Glutamatergic neuron (in vitro differentiated cells): Measurements from ENCODE around the gene TGFBR3. TPM values are rescaled to one million over a fixed set of nuclear protein-coding genes. Genes with fewer than 3 reads are reported as not detected.

Experiments used
- DNase-seq: peaks from one replicate; pipeline ENCODE4 v3.0.0; 2022
- H3K27ac Mint-ChIP-seq: one replicate; pipeline ENCODE4 v1.8.0; 2020; ENCODE audit warnings: mild to moderate bottlenecking, mixed read lengths, inconsistent platforms; ENCODE audit not compliant: unreplicated experiment
- H3K27me3 Mint-ChIP-seq: one replicate; pipeline ENCODE4 v1.8.0; 2020; ENCODE audit warnings: mild to moderate bottlenecking, moderate library complexity, mixed read lengths, inconsistent platforms; ENCODE audit not compliant: unreplicated experiment
- H3K36me3 Mint-ChIP-seq: one replicate; pipeline ENCODE4 v1.8.0; 2020; ENCODE audit warnings: mild to moderate bottlenecking, mixed read lengths, inconsistent platforms; ENCODE audit not compliant: unreplicated experiment
- H3K4me1 Mint-ChIP-seq: one replicate; pipeline ENCODE4 v1.8.0; 2020; ENCODE audit warnings: mild to moderate bottlenecking, low read depth, mixed read lengths, inconsistent platforms; ENCODE audit not compliant: unreplicated experiment
- H3K4me3 Mint-ChIP-seq: one replicate; pipeline ENCODE4 v1.8.0; 2020; ENCODE audit warnings: mild to moderate bottlenecking, mixed read lengths, inconsistent platforms; ENCODE audit not compliant: unreplicated experiment
- H3K9me3 Mint-ChIP-seq: one replicate; pipeline ENCODE4 v1.8.0; 2020; ENCODE audit warnings: mild to moderate bottlenecking, moderate library complexity, mixed read lengths, inconsistent platforms; ENCODE audit not compliant: unreplicated experiment
- CTCF ChIP-seq: fragments of 200-600 bp; sonication (generic); IDR thresholded peaks from one replicate; pipeline ENCODE4 v1.5.0; 2021; ENCODE audit not compliant: partially characterized antibody, unreplicated experiment
- total RNA-seq: library from RNA; stranded (reverse); fragmentation: NEBNext Ultra II Directional; extraction: Animal tissue kit (Norgen Biotek cat#: 25700); gene quantifications from one replicate; pipeline ENCODE4 v1.2.1, GENCODE V29; 2021; ENCODE audit not compliant: unreplicated experiment

TGFBR3 gene
- total RNA-seq, 1 donor from 2014 or later = 0.98 TPM

GRCh38 chr1:91676030-91676429, 209.9 kb downstream of the TGFBR3 start:
- peaks cover 3% of the 10 kb centered on the region for H3K9me3 Mint-ChIP-seq
- no peaks in the 10 kb centered on the region for H3K27me3 Mint-ChIP-seq
- H3K27ac Mint-ChIP-seq = no peak overlapping the region
- no peak for TF ChIP-seq CTCF
- no peak overlapping the region for H3K4me3 Mint-ChIP-seq
- no peaks in the 10 kb centered on the region for H3K36me3 Mint-ChIP-seq
- no peak for DNase-seq
- H3K4me1 Mint-ChIP-seq = peaks cover 9% of the 10 kb centered on the region

DNA sequence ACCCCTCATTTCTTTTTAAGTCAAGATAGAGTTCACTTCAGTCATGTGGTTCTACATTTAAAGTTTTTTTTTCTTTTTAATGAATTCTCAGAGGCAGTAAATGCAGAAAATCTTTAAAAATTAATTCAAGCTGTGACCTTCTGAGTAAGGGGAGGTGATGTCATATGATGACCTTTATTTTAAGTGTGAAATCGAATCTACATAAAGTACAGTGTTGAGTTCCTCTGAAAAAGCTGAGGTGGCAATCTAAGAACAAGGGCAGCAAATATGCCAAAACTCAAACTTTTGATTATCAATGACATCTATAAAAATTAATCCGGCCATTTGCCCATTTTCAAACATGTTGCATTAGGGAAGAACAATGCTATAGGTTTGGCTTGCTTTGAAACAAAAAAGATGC, 211.8 kb downstream of the TGFBR3 start:
- H3K27me3 Mint-ChIP-seq = peaks cover 1% of the 10 kb centered on the region
- no peak for TF ChIP-seq CTCF
- no peaks in the 10 kb centered on the region for H3K4me1 Mint-ChIP-seq
- H3K4me3 Mint-ChIP-seq = no peak overlapping the region
- H3K9me3 Mint-ChIP-seq = peaks cover 3% of the 10 kb centered on the region
- no peak for DNase-seq
- no peaks in the 10 kb centered on the region for H3K36me3 Mint-ChIP-seq
- H3K27ac Mint-ChIP-seq = no peak overlapping the region

GRCh38 chr1:91673613-91674012, 212.3 kb downstream of the TGFBR3 start:
- Mint-ChIP-seq H3K4me1 (no peaks in the 10 kb centered on the region), H3K9me3 (peaks cover 2% of the 10 kb centered on the region), H3K36me3 (no peaks in the 10 kb centered on the region), H3K4me3 (no peak overlapping the region), H3K27ac (no peak overlapping the region), H3K27me3 (peaks cover 1% of the 10 kb centered on the region)
- DNase-seq = no peak
- TF ChIP-seq CTCF = no peak

- H3K4me1 Mint-ChIP-seq = no peaks in the 10 kb centered on the region
- peaks cover 2% of the 10 kb centered on the region for H3K9me3 Mint-ChIP-seq
- DNase-seq = no peak
- H3K4me3 Mint-ChIP-seq = no peak overlapping the region
- no peak overlapping the region for H3K27ac Mint-ChIP-seq
- H3K36me3 Mint-ChIP-seq = no peaks in the 10 kb centered on the region
- TF ChIP-seq CTCF = no peak
- peaks cover 1% of the 10 kb centered on the region for H3K27me3 Mint-ChIP-seq
These were observed 213.3 kb downstream of the TGFBR3 start for GRCh38 chr1:91672601-91673161.

DNA sequence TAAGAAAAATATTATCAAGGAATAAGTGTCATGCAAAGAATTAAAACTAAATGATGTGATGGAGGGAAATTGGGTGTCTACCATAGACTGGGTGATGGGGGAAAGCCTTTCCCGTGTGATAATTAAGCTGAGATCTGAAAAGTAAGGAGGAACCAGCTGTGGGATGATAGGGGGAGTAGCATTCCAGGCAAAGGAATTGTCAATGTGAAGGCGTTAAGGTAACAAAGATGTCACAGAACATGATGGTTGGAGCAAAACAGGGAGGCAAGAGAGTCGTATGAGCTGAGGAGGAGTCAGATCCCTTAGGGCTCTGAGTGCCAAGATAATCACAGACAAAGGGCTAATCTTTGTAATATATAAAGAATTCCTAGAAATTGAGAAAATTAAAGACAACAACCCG, 215.2 kb downstream of the TGFBR3 start:
- Mint-ChIP-seq H3K4me1 (no peaks in the 10 kb centered on the region), H3K4me3 (no peak overlapping the region), H3K9me3 (peaks cover 2% of the 10 kb centered on the region), H3K36me3 (no peaks in the 10 kb centered on the region), H3K27ac (no peak overlapping the region), H3K27me3 (peaks cover 1% of the 10 kb centered on the region)
- DNase-seq = no peak
- no peak for TF ChIP-seq CTCF
